K562 (cell line): ENCODE results near the gene HAL. TPM values are rescaled to one million over a fixed set of nuclear protein-coding genes. Genes with fewer than 3 reads are reported as not detected.
A peak's percentile ranks its signal among the peaks of the same experiment; 100 is the strongest.

Experiments
- ASH1L ChIP-seq: fragments of 450-650 bp; IDR thresholded peaks from 2 replicates; pipeline ENCODE4 v1.6.1; 2018; ENCODE audit warnings: borderline replicate concordance, mild to moderate bottlenecking, low read depth; ENCODE audit not compliant: partially characterized antibody
- C11orf30 ChIP-seq: fragments of 450-650 bp; IDR thresholded peaks from 2 replicates; pipeline ENCODE4 v1.6.1; 2016; ENCODE audit warnings: low read depth, mild to moderate bottlenecking
- CTCF ChIP-seq, 3 experiments: IDR thresholded peaks in 2 of 3; conservative IDR thresholded peaks in 1 of 3; 2 replicates each; pipeline ENCODE4 v1.5.1; 2011 to 2012; ENCODE audit warnings: low read length in 3 of 3, mild to moderate bottlenecking in 3 of 3, control low read depth in 2 of 3, improper control_type of control experiment in 1 of 3, inconsistent platforms in 1 of 3, low read depth in 1 of 3, mixed read lengths in 1 of 3, moderate library complexity in 1 of 3; ENCODE audit not compliant: insufficient read depth in 2 of 3
- E4F1 ChIP-seq: fragments of 250-450 bp; sonication (Bioruptor Pico); IDR thresholded peaks from 2 replicates; pipeline ENCODE4 v1.5.0; 2021; ENCODE audit warnings: mild to moderate bottlenecking, borderline replicate concordance
- MAFG ChIP-seq: fragments of 450-650 bp; conservative IDR thresholded peaks from 2 replicates; pipeline ENCODE4 v1.6.1; 2016; ENCODE audit warnings: missing genetic modification characterization, missing compliant biosample characterization
- MCM5 ChIP-seq: fragments of 450-650 bp; IDR thresholded peaks from 2 replicates; pipeline ENCODE4 v1.6.1; 2016; ENCODE audit warnings: low read depth
- MXD1 ChIP-seq: fragments of 250-450 bp; sonication (Bioruptor Pico); IDR thresholded peaks from 2 replicates; pipeline ENCODE4 v1.8.0; 2021; ENCODE audit warnings: borderline replicate concordance, mild to moderate bottlenecking, moderate library complexity; ENCODE audit not compliant: poor library complexity, severe bottlenecking
- NCOA2 ChIP-seq, 2 experiments: fragments of 450-650 bp; IDR thresholded peaks; 2 replicates each; pipeline ENCODE4 v1.6.1; 2018; ENCODE audit warnings: mild to moderate bottlenecking in 2 of 2, moderate library complexity in 1 of 2; ENCODE audit not compliant: partially characterized antibody in 2 of 2
- RFX5 ChIP-seq: IDR thresholded peaks from 2 replicates; pipeline ENCODE4 v1.6.1; 2011; ENCODE audit warnings: low read depth, mild to moderate bottlenecking, improper control_type of control experiment, low read length
- SMARCA4 ChIP-seq: fragments of 450-650 bp; IDR thresholded peaks from 2 replicates; pipeline ENCODE4 v1.6.1; 2016
- ZBTB33 ChIP-seq: sonication (generic); formaldehyde crosslinking; IDR thresholded peaks from 2 replicates; pipeline ENCODE4 v1.8.1; 2023; ENCODE audit warnings: mild to moderate bottlenecking, missing genetic modification reagents
- ZHX1 ChIP-seq: fragments of 150-350 bp; conservative IDR thresholded peaks from 2 replicates; pipeline ENCODE4 v1.6.1; 2014; ENCODE audit warnings: low read length
- ZNF316 ChIP-seq: fragments of 450-650 bp; IDR thresholded peaks from 2 replicates; pipeline ENCODE4 v1.6.1; 2016
- ZNF398 ChIP-seq: fragments of 250-450 bp; sonication (Bioruptor Pico); IDR thresholded peaks from 2 replicates; pipeline ENCODE4 v1.8.0; 2021; ENCODE audit warnings: moderate library complexity, mild to moderate bottlenecking, inconsistent platforms
- polyA plus RNA-seq, 8 experiments: library from polyadenylated mRNA; depleted of rRNA in 4 of 8; stranded (reverse) in 5 of 8; unstranded in 3 of 8; fragments of >200 nt; fragmentation: Nextera tagmentation in 2 of 8; fragmentation: Illumina TruSeq in 1 of 8; extraction: Ambion mirVana in 2 of 8; extraction: Trizol in 1 of 8; gene quantifications; 2 replicates each; pipeline versions ENCODE4 v1.2.1 to v1.2.3, GENCODE V29; 2011 to 2014; ENCODE audit warnings: inconsistent platforms in 1 of 8, missing spikeins in 1 of 8
- total RNA-seq, 7 experiments: library from RNA; depleted of rRNA in 6 of 7; stranded (reverse); fragments of >200 nt in 6 of 7; fragmentation: Illumina TruSeq in 2 of 7; extraction: Trizol in 2 of 7; gene quantifications; 2 replicates each; pipeline versions ENCODE4 v1.2.1 to v1.2.3, GENCODE V29; 2011 to 2021; ENCODE audit warnings: low replicate concordance in 1 of 7

Gene HAL
- total and polyA plus RNA-seq, 9 of the 15 experiments (the other 6 are each of a cell fraction or from before 2014, with no cell fraction given) = 0.03 to 0.36 (median 0.20) TPM; not detected in 4

GRCh38 chr12:95972832-95973456 is 23.2 kb downstream of the HAL start (continued):
- no peak for TF ChIP-seq E4F1 (CRISPR knock-in tag)
- peak; percentile 71 for TF ChIP-seq ZNF316
- TF ChIP-seq C11orf30 = peak; percentile 54
- no peak for TF ChIP-seq ASH1L
- no peak for TF ChIP-seq NCOA2 (IDR thresholded peaks at IDR 0.05; ENCODE audit: partially characterized antibody in 2 of 2)
- no peak for TF ChIP-seq CTCF (IDR thresholded peaks at IDR 0.05 in 2 of 3, conservative IDR thresholded peaks at IDR 0.05 in 1 of 3; ENCODE audit: insufficient read depth in 2 of 3, low read depth in 1 of 3, low read length in 3 of 3)
- no peak for TF ChIP-seq MCM5
- TF ChIP-seq SMARCA4 = no peak
- TF ChIP-seq MAFG (tag) = peak; percentile 76
- TF ChIP-seq ZHX1 = no peak
- no peak for TF ChIP-seq ZNF398 (CRISPR knock-in tag)
- TF ChIP-seq RFX5 = no peak
- no peak for TF ChIP-seq ZBTB33 (CRISPR knock-in tag)
- no peak for TF ChIP-seq MXD1 (CRISPR knock-in tag)
